ENCODE results near the gene UBR4. TPM values are rescaled to one million over a fixed set of nuclear protein-coding genes. Genes with fewer than 3 reads are reported as not detected.
A peak's percentile ranks its signal among the peaks of the same experiment; 100 is the strongest.

Gene UBR4
- total and polyA plus RNA-seq, 2 of the 8 experiments (the other 6 are each of a cell fraction or from before 2014, with no cell fraction given): 139 to 152 TPM

DNA sequence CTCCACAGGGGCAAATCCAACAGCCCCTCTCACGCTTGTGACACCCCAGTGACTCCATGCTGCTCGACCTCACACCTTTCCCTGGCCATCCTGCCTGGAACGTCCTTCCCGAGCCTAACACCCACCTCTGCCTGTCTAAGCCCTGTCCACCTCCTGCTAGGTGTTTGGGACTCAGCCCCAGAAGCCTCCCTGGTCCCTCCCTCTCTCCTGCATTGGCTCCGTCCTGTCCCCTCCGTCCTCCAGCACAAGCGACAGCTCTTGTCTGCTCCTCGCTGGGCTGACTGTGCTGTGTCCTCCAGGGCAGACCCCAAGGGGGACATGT, 151.6 kb downstream of the UBR4 start:
- no peak overlapping the region for H4K5ac ChIP-seq (ENCODE audit: insufficient read length, low read depth, low read length)
- 0 out of 2 replicates have a peak overlapping the region, but pooled peaks have one; percentile 24 for H2BK5ac ChIP-seq (ENCODE audit: low read depth, low read length)
- no peak overlapping the region for H4K91ac ChIP-seq (replicated peaks; ENCODE audit: insufficient read length, low read length)
- H3K79me1 ChIP-seq (ENCODE audit: low read depth, low read length): no peaks in the 10 kb centered on the region; the same call in 1 of the 2 replicates
- no peak for DNase-seq (ENCODE audit: low read depth in 1 of 2, low spot score in 2 of 2)
- H3K56ac ChIP-seq (replicated peaks; ENCODE audit: insufficient read length, low read depth, low read length): no peak overlapping the region
- no peaks in the 10 kb centered on the region for H3K36me3 ChIP-seq (ENCODE audit: control insufficient read depth in 2 of 4, insufficient read depth in 4 of 4, low read length in 3 of 4)
- H2BK15ac ChIP-seq (ENCODE audit: low read length): peak overlapping the region; percentile 72; the same call in 1 of the 2 replicates
- H4K20me1 ChIP-seq (replicated peaks in 1 of 2; ENCODE audit: control insufficient read depth in 1 of 2, insufficient read depth in 2 of 2, low read length in 2 of 2): no peaks in the 10 kb centered on the region
- H3K23me2 ChIP-seq (ENCODE audit: low read depth, low read length): peaks cover 4% of the 10 kb centered on the region; the same call in 1 of the 2 replicates
- no peak overlapping the region for H2AFZ ChIP-seq (ENCODE audit: low read length)
- no peaks in the 10 kb centered on the region for H3K27me3 ChIP-seq (replicated peaks in 1 of 4; ENCODE audit: control insufficient read depth in 3 of 4, extremely low read depth in 1 of 4, insufficient read depth in 3 of 4, low read length in 3 of 4)
- H3K18ac ChIP-seq (ENCODE audit: extremely low read depth, low read length): no peak overlapping the region; the same call in 1 of the 2 replicates
- H2BK120ac ChIP-seq (replicated peaks; ENCODE audit: low read depth, low read length): no peak overlapping the region
- 0 out of 2 replicates have a peak overlapping the region, but pooled peaks have one; percentile 6 for H2AK5ac ChIP-seq (ENCODE audit: low read depth, low read length)
- H3K9me3 ChIP-seq (ENCODE audit: insufficient read depth in 2 of 2, low read depth in 1 of 2, low read length in 1 of 2): peaks cover 0 to 5% of the 10 kb centered on the region in 2 experiments; a peak in 1 of 4 replicates
- FAIRE-seq: no peak
- no peak overlapping the region for H3K4me3 ChIP-seq (ENCODE audit: extremely low read depth in 1 of 4, insufficient read depth in 2 of 4, low read depth in 3 of 4, low read length in 4 of 4)
- peak overlapping the region; percentile 68; the same call in 1 of the 2 replicates for H2BK12ac ChIP-seq (ENCODE audit: low read depth, low read length)
- peak overlapping the region; percentile 53 for H3K4ac ChIP-seq (replicated peaks; ENCODE audit: insufficient read length, low read depth, low read length)
- H2BK20ac ChIP-seq (ENCODE audit: low read length): no peak overlapping the region
- ChIA-PET POLR2A (ENCODE audit: partially characterized antibody) (interaction anchor here (0.6 to 1.8 kb wide), 4 partner anchors 9 to 690 kb away, joined by 3 to 4 read pairs (median 3); no protein-coding TSS in a partner anchor), CTCF (ENCODE audit: partially characterized antibody) (interaction anchor here (0.7 to 2.0 kb wide), 8 partner anchors 13 to 161 kb away, joined by 3 to 5 read pairs (median 4); no protein-coding TSS in a partner anchor)
- H3K79me2 ChIP-seq (ENCODE audit: control insufficient read depth in 1 of 2, insufficient read depth in 2 of 2, low read length in 2 of 2): no peaks in the 10 kb centered on the region
- peak overlapping the region; percentile 47 for H4K8ac ChIP-seq (ENCODE audit: extremely low read depth, insufficient read depth, low read length)
- no peak overlapping the region for H3K27ac ChIP-seq (ENCODE audit: low read depth, low read length)
- no peak overlapping the region for H3K4me2 ChIP-seq (ENCODE audit: insufficient read depth in 1 of 2, low read depth in 2 of 2, low read length in 2 of 2)
- WGBS, 2 experiments (ENCODE audit: extremely low coverage in 1 of 2, insufficient coverage in 1 of 2, insufficient read length in 1 of 2, insufficient replicate concordance in 2 of 2, low coverage in 1 of 2, low lambda C conversion rate in 2 of 2, missing lambda C conversion rate in 1 of 2): 79% methylated on average over 8 of the region's 8 CpGs; no CpG with 5 or more reads in 1 of the 2 experiments
- no peak overlapping the region for H3K14ac ChIP-seq (ENCODE audit: insufficient read length)
- no peak overlapping the region for H3K23ac ChIP-seq (ENCODE audit: insufficient read length)
- TF ChIP-seq, protein P1, sequence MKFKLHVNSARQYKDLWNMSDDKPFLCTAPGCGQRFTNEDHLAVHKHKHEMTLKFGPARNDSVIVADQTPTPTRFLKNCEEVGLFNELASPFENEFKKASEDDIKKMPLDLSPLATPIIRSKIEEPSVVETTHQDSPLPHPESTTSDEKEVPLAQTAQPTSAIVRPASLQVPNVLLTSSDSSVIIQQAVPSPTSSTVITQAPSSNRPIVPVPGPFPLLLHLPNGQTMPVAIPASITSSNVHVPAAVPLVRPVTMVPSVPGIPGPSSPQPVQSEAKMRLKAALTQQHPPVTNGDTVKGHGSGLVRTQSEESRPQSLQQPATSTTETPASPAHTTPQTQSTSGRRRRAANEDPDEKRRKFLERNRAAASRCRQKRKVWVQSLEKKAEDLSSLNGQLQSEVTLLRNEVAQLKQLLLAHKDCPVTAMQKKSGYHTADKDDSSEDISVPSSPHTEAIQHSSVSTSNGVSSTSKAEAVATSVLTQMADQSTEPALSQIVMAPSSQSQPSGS (IDR thresholded peaks at IDR 0.05; ENCODE audit: low read length): no peak
- no peak for TF ChIP-seq BRCA1 (IDR thresholded peaks at IDR 0.05; ENCODE audit: low read depth, low read length)
- TF ChIP-seq, protein P2, sequence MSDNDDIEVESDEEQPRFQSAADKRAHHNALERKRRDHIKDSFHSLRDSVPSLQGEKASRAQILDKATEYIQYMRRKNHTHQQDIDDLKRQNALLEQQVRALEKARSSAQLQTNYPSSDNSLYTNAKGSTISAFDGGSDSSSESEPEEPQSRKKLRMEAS (IDR thresholded peaks at IDR 0.05): no peak
- H3K9ac ChIP-seq (replicated peaks in 1 of 4; ENCODE audit: extremely low read depth in 1 of 4, low read depth in 3 of 4, low read length in 3 of 4): no peak overlapping the region
- H3K4me1 ChIP-seq (replicated peaks in 1 of 4; ENCODE audit: control insufficient read depth in 3 of 4, insufficient read depth in 4 of 4, low read length in 3 of 4): peaks cover 0 to 3% (median 0%) of the 10 kb centered on the region in 4 experiments; a peak in 2 of 7 replicates
